ENCODE results near the gene CD82. TPM values are rescaled to one million over a fixed set of nuclear protein-coding genes. Genes with fewer than 3 reads are reported as not detected.

Gene CD82
- total RNA-seq, 2 donors from 2014 or later, result 6.8 to 17.7 TPM

DNA sequence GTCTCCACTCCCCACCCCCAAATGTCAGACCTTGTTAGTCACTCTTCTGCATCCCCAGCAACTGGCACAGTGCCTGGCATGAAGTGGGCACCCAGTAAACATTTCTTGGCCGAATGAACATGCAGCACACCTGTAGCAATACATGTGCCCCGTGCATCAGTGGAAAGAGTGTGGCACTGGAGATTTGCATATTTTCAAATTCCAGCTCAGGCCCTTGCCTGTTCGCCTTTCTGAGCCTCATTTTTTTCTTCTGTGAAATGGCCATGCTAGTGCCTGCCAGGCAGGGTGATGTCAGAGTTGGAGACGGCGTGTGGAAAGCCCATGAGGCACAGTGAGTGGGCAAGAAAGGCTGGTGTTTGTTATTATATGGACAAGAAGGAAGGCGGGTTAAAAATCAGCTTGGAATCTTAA is 38.7 kb downstream of the CD82 start:
- TF ChIP-seq CTCF (IDR thresholded peaks at IDR 0.05), result no peak
- H3K36me3 ChIP-seq, result no peaks in the 10 kb centered on the region
- H3K9me3 ChIP-seq, result no peaks in the 10 kb centered on the region
- no peak for DNase-seq (ENCODE audit: low spot score)
- H3K27me3 ChIP-seq, result no peaks in the 10 kb centered on the region
- H3K4me1 ChIP-seq, result peaks cover 0 to 51% of the 10 kb centered on the region in 2 donors
- H3K27ac ChIP-seq, result no peak overlapping the region
- H3K4me3 ChIP-seq, result no peak overlapping the region

GRCh38 chr11:44605068-44605708 is 39.7 kb downstream of the CD82 start:
- no peak for TF ChIP-seq CTCF (IDR thresholded peaks at IDR 0.05)
- no peaks in the 10 kb centered on the region for H3K36me3 ChIP-seq
- no peak overlapping the region for H3K4me3 ChIP-seq
- H3K27ac ChIP-seq, result no peak overlapping the region
- H3K9me3 ChIP-seq, result no peaks in the 10 kb centered on the region
- peaks cover 0 to 55% of the 10 kb centered on the region in 2 donors for H3K4me1 ChIP-seq
- DNase-seq (ENCODE audit: low spot score), result no peak
- no peaks in the 10 kb centered on the region for H3K27me3 ChIP-seq

- H3K36me3 ChIP-seq, result no peaks in the 10 kb centered on the region
- DNase-seq (ENCODE audit: low spot score), result no peak
- H3K4me1 ChIP-seq, result peaks cover 0 to 51% of the 10 kb centered on the region in 2 donors
- no peaks in the 10 kb centered on the region for H3K9me3 ChIP-seq
- H3K27ac ChIP-seq, result no peak overlapping the region
- no peak for TF ChIP-seq CTCF (IDR thresholded peaks at IDR 0.05)
- H3K4me3 ChIP-seq, result no peak overlapping the region
- no peaks in the 10 kb centered on the region for H3K27me3 ChIP-seq
Observed at GRCh38 chr11:44605965-44606364, 40.5 kb downstream of the CD82 start.

DNA sequence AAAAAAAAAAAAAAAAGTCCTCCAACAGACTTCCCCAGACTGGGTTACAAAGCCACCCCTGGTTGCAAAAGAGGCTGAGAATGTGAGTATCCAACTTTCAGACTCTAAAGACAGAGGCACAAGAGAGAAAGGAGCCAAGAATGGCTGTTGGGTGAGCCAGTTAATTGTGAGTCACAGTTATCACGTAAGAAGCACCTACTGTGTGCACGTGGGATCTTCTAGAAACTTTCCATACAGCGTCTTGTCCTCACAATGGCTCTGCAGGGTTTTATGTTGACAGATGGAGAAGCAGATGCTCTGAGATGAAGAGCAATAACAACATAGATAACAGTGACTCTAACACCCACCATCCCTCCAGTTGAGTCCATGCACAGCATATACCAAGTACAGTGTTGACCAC is 41.0 kb downstream of the CD82 start:
- Histone ChIP-seq H3K9me3 (no peaks in the 10 kb centered on the region), H3K27ac (no peak overlapping the region), H3K4me3 (no peak overlapping the region), H3K36me3 (no peaks in the 10 kb centered on the region), H3K4me1 (peaks cover 0 to 51% of the 10 kb centered on the region in 2 donors), H3K27me3 (no peaks in the 10 kb centered on the region)
- no peak for TF ChIP-seq CTCF (IDR thresholded peaks at IDR 0.05)
- no peak for DNase-seq (ENCODE audit: low spot score)

DNA sequence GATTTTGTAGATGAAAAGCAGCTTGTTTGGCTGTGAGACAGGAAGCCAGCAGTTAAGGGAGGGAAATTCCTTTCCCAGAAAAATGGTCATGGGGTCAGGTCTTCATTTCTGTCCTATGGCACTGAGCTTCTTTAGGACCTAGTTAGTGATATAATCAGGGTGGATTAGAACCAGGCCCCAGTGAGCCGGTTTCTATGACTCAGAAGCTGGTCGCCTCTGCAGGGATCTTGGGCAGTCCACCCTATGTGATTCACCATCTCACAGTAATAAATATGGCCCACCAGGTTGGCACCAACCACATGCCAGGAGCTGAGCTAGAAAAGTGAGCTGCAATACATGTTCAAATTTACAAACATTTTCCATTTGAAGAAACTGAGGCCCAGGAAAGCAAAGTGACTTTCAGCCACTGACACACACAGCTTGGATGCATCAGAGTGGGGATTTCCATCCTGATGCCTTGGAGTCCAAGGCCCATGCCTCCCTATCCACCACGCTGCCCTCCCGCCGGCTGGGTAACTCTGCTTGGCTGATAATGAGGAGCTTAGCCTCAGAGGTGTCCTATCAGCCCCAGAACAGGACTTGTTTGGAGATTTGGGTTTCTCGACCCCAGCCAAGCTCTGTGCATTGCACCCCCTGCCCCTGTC is 42.0 kb downstream of the CD82 start:
- Histone ChIP-seq H3K9me3 (no peaks in the 10 kb centered on the region), H3K4me1 (peaks cover 0 to 48% of the 10 kb centered on the region in 2 donors), H3K36me3 (no peaks in the 10 kb centered on the region), H3K4me3 (no peak overlapping the region), H3K27me3 (no peaks in the 10 kb centered on the region), H3K27ac (no peak overlapping the region)
- no peak for DNase-seq (ENCODE audit: low spot score)
- TF ChIP-seq CTCF (IDR thresholded peaks at IDR 0.05), result no peak

All from right atrium auricular region (tissue), 2 donors.